HG03060 (cell line): Measurements from ENCODE around the gene ADIPOR2.
"Not testable (repeated sequence)": the region's sequence is repeated elsewhere in the genome, so short reads cannot be mapped to it uniquely, and the experiment has no call there.

Experiments used
- ATAC-seq: cut with Tn5 transposase; IDR thresholded peaks from one replicate; pipeline ENCODE4 v1.9.1; 2021; ENCODE audit warnings: low read depth, moderate number of reproducible peaks; ENCODE audit not compliant: unreplicated experiment

ADIPOR2 gene

GRCh38 chr12:1731019-1731687 lies 40.3 kb downstream of the ADIPOR2 start:
- no peak for ATAC-seq

DNA sequence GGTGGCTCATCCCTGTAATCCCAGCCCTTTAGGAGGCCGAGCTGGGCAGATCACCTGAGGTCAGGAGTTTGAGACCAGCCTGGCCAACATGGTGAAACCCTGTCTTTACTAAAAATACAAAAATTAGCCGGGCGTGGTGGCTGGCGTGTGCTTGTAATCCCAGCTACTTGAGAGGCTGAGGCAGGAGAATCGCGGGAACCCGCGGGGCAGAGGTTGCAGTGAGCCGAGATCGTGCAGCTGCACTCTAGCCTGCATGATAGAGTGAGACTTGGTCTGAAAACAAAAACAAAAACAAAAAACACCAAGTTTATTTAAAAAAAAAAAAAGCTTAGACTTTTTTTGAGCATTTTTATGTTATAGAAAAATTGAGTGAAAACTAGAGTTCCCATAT lies 40.8 kb downstream of the ADIPOR2 start:
- ATAC-seq = not testable (repeated sequence)

DNA sequence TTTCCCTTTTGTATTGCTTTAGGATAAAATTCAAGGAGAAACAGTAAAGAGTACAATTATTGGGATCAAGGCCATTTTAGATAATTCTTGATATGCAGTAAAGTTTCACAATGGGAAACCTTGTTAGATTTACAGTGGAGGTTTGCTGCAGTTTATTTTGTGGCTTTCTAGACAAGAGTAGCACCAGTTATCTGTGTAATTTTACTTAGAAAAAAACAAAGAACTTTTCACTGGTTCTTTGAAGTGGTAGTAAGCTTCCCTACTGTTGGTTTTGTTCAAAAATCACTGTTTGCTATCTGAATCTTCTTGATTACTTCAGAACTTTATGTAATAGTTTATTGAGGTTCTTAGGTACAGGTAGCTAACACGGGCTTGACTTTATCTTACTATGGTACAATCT lies 42.0 kb downstream of the ADIPOR2 start:
- ATAC-seq = no peak

DNA sequence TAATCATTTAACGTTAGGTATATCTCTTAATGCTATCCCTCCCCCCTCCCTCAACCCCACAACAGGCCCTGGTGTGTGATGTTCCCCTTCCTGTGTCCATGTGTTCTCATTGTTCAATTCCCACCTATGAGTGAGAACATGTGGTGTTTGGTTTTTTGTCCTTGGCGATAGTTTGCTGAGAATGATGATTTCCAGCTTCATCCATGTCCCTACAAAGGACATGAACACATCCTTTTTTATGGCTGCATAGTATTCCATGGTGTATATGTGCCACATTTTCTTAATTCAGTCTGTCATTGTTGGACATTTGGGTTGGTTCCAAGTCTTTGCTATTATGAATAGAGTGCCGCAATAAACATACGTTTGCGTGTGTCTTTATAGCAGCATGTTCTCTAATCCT lies 42.8 kb downstream of the ADIPOR2 start:
- not testable (repeated sequence) for ATAC-seq

- ATAC-seq = no peak
These were observed 46.9 kb downstream of the ADIPOR2 start for GRCh38 chr12:1737652-1738286.

DNA sequence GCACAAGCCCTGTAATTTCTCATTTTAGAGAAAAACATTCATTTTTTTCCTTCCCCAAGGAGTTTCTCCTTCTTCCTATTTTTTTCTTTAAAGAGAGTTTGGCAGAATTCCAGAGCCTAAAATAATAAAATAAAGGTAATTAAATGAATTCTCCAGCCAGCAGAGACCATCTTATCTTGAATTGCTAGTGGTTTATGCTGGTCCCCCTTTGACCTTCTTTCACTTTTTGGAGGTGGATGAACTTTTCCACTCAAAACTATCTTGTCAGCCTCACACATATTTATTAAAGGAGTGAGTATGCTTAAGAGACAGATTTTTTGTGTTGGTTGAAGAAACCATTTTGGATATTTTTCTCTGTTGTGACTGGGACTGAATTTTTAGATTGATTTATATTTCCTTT lies 47.6 kb downstream of the ADIPOR2 start:
- no peak for ATAC-seq

GRCh38 chr12:1739368-1739767 lies 48.5 kb downstream of the ADIPOR2 start:
- no peak for ATAC-seq

DNA sequence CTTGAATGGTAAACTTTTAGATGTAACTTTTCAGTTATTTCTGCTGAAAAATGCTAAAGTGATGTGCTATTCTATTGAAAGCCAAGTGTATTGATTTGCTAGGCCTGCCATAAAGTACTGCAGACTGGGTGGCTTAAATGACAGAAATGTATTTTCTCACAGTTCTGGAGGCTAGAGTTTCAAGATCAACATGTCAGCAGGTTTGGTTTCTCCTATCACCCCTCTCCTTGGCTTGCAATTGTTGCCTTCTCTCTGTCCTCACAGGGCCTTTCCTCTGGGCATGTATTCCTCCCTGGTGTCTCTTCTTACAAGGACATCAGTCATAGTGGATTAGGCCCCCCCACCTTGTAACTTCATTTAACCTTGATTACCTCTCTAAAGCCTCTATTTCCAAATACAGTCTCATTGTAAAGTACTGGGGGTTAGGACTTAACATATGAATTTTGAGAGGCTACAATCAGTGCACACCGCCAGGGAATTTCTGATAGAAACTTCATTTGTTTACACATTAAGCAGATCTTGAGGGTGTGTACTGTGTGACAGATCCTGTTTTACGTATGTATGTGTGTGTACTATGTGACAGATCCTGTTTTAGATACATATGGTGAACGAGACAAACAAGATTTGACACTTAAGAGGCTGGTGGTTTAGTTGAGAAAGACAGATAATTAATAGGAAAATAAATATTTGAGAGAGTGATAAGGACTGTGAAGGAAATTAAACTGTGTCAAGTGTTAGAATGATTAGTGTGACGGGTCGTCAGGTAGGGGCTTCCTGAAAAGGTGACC lies 49.5 kb downstream of the ADIPOR2 start:
- no peak for ATAC-seq

GRCh38 chr12:1741154-1741949 lies 50.5 kb downstream of the ADIPOR2 start:
- no peak for ATAC-seq

GRCh38 chr12:1744932-1745331 lies 54.1 kb downstream of the ADIPOR2 start:
- ATAC-seq = no peak

GRCh38 chr12:1747609-1748008 lies 56.7 kb downstream of the ADIPOR2 start:
- no peak for ATAC-seq

DNA sequence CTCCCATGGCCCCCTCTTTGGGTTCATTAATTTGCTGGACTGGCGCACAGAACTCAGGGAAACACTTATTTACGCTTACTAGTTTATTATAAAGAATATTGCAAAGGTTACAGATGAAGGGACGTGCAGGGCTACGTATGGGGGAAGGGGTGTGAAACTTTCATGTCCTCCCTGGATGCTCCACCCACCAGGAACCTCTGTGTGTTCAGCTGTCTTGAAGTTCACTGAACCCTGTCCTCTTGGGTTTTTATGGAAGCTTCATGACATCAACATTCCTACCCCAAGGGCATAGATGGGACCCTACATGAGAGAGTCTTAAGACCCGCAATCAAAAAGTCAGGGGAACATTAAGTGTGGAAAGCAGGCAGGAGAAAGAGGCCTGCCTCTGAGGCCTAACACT lies 58.1 kb downstream of the ADIPOR2 start:
- no peak for ATAC-seq

DNA sequence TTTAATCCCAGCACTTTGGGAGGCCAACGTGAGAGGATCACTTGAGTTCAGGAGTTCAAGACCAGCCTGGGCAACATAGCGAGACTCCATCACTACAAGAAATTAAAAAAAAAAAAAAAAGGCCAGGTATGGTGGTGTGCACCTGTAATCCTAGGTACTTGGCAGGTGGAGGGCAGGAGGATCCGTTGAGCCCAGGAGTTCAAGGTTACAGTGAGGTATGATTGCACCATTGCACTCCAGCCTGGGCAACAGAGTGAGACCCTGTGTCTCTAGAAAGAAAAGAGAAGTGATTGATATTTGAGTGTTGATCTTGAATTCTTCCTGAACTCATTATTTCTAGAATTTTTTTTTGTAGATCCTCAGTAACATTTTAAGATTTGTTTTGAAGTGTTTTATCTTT lies 59.4 kb downstream of the ADIPOR2 start:
- ATAC-seq = no peak

DNA sequence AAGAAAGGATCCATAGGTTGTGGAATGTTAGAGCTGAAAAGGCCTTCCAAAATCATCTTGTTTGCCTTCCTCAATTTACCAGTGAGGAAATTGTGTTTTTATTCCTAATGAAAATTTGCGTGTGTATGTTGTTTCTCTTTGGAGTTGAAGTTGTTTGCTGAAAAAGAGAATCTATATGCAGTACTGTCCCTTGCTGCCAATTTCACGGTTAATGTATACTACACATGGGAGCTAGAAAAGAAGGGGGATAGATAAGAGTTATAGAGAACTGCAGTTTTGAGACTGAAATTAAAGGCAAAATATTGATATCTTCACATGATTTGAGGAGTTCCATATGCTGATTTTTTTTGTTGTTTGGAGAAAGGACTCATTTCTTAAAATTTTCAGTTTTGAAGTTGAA lies 67.5 kb downstream of the ADIPOR2 start:
- ATAC-seq = no peak

DNA sequence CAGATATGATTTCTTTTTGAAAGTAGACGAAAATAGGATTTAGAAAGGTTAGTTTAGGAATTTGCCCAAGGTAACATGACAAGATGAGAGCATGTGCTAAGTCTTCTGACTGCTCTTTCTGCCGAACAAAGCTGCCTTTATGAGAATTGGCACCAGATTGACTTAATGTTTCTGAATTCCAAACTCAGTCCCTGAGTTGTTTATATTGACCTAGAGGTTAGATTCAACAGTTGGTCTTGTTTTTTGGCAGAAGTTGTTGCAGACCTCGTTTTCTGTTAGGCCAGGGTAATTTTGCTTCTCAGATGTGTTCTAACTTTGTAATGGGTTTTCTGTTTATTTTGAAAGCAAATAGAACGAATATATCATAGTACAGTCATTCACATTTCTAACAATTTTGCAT lies 68.0 kb downstream of the ADIPOR2 start:
- ATAC-seq = no peak

GRCh38 chr12:1760566-1761382 lies 69.9 kb downstream of the ADIPOR2 start:
- ATAC-seq = no peak

DNA sequence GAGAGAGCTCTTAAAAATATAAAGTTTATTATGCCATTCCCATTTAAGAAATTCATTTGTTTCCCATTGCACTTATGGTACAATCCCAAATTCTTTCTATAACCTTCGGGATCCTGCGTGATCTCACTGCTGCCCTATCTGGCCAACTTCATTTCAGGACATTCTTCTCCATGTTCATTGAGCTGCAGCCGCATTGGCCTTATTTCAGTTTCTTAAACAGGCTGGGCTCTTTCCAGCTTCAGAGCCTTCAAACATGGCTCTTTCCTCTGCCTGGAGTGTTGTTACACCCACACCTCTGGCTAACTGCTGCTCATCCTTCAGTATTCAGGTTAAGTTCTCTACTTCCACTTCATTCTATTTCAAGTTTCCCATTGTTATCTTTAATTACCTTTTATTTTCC lies 71.0 kb downstream of the ADIPOR2 start:
- ATAC-seq = no peak

- no peak for ATAC-seq
These were observed 72.3 kb downstream of the ADIPOR2 start for GRCh38 chr12:1763153-1763552.

- ATAC-seq = no peak
These were observed 75.2 kb downstream of the ADIPOR2 start for GRCh38 chr12:1766110-1766509.
